H9 (cell line): ENCODE data around the gene AKNA. TPM values are rescaled to one million over a fixed set of nuclear protein-coding genes. Genes with fewer than 3 reads are reported as not detected.

Source experiments
- DNase-seq: peaks from one replicate; pipeline ENCODE4 v3.0.0-alpha.2; 2017
- H2AFZ ChIP-seq: one replicate; pipeline ENCODE4 v1.6.1; 2013; ENCODE audit warnings: mild to moderate bottlenecking, low read length, control low read depth, moderate library complexity
- H2AK5ac ChIP-seq: 2 replicates; pipeline ENCODE4 v1.6.1; 2013; ENCODE audit warnings: low read length, control low read depth, mixed read lengths; ENCODE audit not compliant: insufficient read length
- H2BK120ac ChIP-seq: one replicate; pipeline ENCODE4 v1.6.1; 2013; ENCODE audit warnings: low read depth, mild to moderate bottlenecking, low read length, control low read depth, inconsistent platforms; ENCODE audit not compliant: poor library complexity, severe bottlenecking
- H2BK12ac ChIP-seq: 2 replicates; pipeline ENCODE4 v1.6.1; 2013; ENCODE audit warnings: low read length, control low read depth, mixed read lengths, low read depth; ENCODE audit not compliant: insufficient read length
- H2BK15ac ChIP-seq: 2 replicates; pipeline ENCODE4 v1.6.1; 2013; ENCODE audit warnings: low read depth, low read length, control low read depth
- H2BK20ac ChIP-seq: one replicate; pipeline ENCODE4 v1.6.1; 2013; ENCODE audit warnings: low read depth, mild to moderate bottlenecking, low read length, control low read depth, inconsistent platforms; ENCODE audit not compliant: poor library complexity, severe bottlenecking
- H2BK5ac ChIP-seq: 2 replicates; pipeline ENCODE4 v1.6.1; 2013; ENCODE audit warnings: low read length, control low read depth, mixed read lengths; ENCODE audit not compliant: insufficient read length
- H3K14ac ChIP-seq: 2 replicates; pipeline ENCODE4 v1.6.1; 2013; ENCODE audit warnings: low read length, control low read depth; ENCODE audit not compliant: insufficient read depth
- H3K18ac ChIP-seq: 2 replicates; pipeline ENCODE4 v1.6.1; 2013; ENCODE audit warnings: low read depth, mild to moderate bottlenecking, mixed read lengths, low read length, control low read depth; ENCODE audit not compliant: insufficient read length
- H3K23ac ChIP-seq: 2 replicates; pipeline ENCODE4 v1.6.1; 2013; ENCODE audit warnings: low read length, control low read depth, mixed read lengths, low read depth; ENCODE audit not compliant: insufficient read length
- H3K23me2 ChIP-seq: 2 replicates; pipeline ENCODE4 v1.6.1; 2013; ENCODE audit warnings: low read depth, mild to moderate bottlenecking, mixed read lengths, low read length, control low read depth; ENCODE audit not compliant: insufficient read length, poor library complexity, severe bottlenecking
- H3K27ac ChIP-seq: 2 replicates; pipeline ENCODE4 v1.5.1; 2013; ENCODE audit warnings: low read length, control low read depth, mixed read lengths, low read depth; ENCODE audit not compliant: insufficient read length
- H3K27me3 ChIP-seq: 2 replicates; pipeline ENCODE4 v1.6.1; 2013; ENCODE audit warnings: low read length, control low read depth, inconsistent platforms; ENCODE audit not compliant: insufficient read depth
- H3K4ac ChIP-seq: 2 replicates; pipeline ENCODE4 v1.6.1; 2013; ENCODE audit warnings: low read depth, mild to moderate bottlenecking, control low read depth, inconsistent platforms, low read length, moderate library complexity
- H3K4me1 ChIP-seq: 2 replicates; pipeline ENCODE4 v1.6.1; 2013; ENCODE audit warnings: low read length, control low read depth, inconsistent platforms; ENCODE audit not compliant: insufficient read depth
- H3K4me2 ChIP-seq: 2 replicates; pipeline ENCODE4 v1.6.1; 2013; ENCODE audit warnings: low read length, control low read depth, mixed read lengths; ENCODE audit not compliant: insufficient read length, insufficient read depth
- H3K56ac ChIP-seq: 2 replicates; pipeline ENCODE4 v1.6.1; 2013; ENCODE audit warnings: low read depth, mild to moderate bottlenecking, mixed read lengths, low read length, control low read depth; ENCODE audit not compliant: insufficient read length
- H3K79me1 ChIP-seq: 2 replicates; pipeline ENCODE4 v1.6.1; 2013; ENCODE audit warnings: low read depth, mild to moderate bottlenecking, moderate library complexity, low read length, control low read depth, inconsistent platforms; ENCODE audit not compliant: insufficient read depth, poor library complexity, severe bottlenecking
- H3K79me2 ChIP-seq: 2 replicates; pipeline ENCODE4 v1.6.1; 2013; ENCODE audit warnings: low read length, control low read depth, inconsistent platforms; ENCODE audit not compliant: insufficient read depth
- H3K9ac ChIP-seq: 2 replicates; pipeline ENCODE4 v1.6.1; 2013; ENCODE audit warnings: low read length, control low read depth, mixed read lengths; ENCODE audit not compliant: insufficient read length; ENCODE audit errors: extremely low read depth
- H3K9me3 ChIP-seq: one replicate; pipeline ENCODE4 v1.6.1; 2013; ENCODE audit warnings: low read depth, low read length, inconsistent platforms; ENCODE audit not compliant: control insufficient read depth
- H3T11ph ChIP-seq: one replicate; pipeline ENCODE4 v1.6.1; 2013; ENCODE audit warnings: mild to moderate bottlenecking, low read length, control low read depth, inconsistent platforms
- H4K20me1 ChIP-seq: one replicate; pipeline ENCODE4 v1.6.1; 2013; ENCODE audit not compliant: control insufficient read depth, insufficient read length, insufficient read depth
- H4K5ac ChIP-seq: 2 replicates; pipeline ENCODE4 v1.6.1; 2013; ENCODE audit warnings: low read depth, mild to moderate bottlenecking, mixed read lengths, low read length, control low read depth; ENCODE audit not compliant: insufficient read length
- H4K8ac ChIP-seq: replicated peaks from 2 replicates; pipeline ENCODE4 v1.6.1; 2013; ENCODE audit warnings: low read length, control low read depth, mixed read lengths, low read depth; ENCODE audit not compliant: insufficient read length
- H4K91ac ChIP-seq: 2 replicates; pipeline ENCODE4 v1.6.1; 2013; ENCODE audit warnings: low read depth, mild to moderate bottlenecking, moderate library complexity, mixed read lengths, low read length, control low read depth; ENCODE audit not compliant: insufficient read length
- H3K27ac Mint-ChIP-seq, 3 experiments: 2 replicates in 2 of 3; 3 replicates in 1 of 3; pipeline ENCODE4 v1.8.0; 2020 to 2021; ENCODE audit warnings: mixed read lengths in 3 of 3, mild to moderate bottlenecking in 1 of 3, moderate library complexity in 1 of 3
- H3K27me3 Mint-ChIP-seq: 2 replicates; pipeline ENCODE4 v1.8.0; 2021; ENCODE audit warnings: low read depth, mild to moderate bottlenecking, moderate library complexity, mixed read lengths
- H3K36me3 Mint-ChIP-seq, 3 experiments: 2 replicates in 2 of 3; 3 replicates in 1 of 3; pipeline ENCODE4 v1.8.0; 2020 to 2021; ENCODE audit warnings: low read depth in 3 of 3, mixed read lengths in 3 of 3; ENCODE audit not compliant: insufficient read depth in 1 of 3
- H3K4me1 Mint-ChIP-seq, 2 experiments: 2 replicates each; pipeline ENCODE4 v1.8.0; 2020; ENCODE audit warnings: mixed read lengths in 2 of 2
- H3K4me3 Mint-ChIP-seq, 2 experiments: 2 replicates in 1 of 2; 3 replicates in 1 of 2; pipeline ENCODE4 v1.8.0; 2020 to 2021; ENCODE audit warnings: mild to moderate bottlenecking in 2 of 2, mixed read lengths in 2 of 2, moderate library complexity in 1 of 2
- H3K9me3 Mint-ChIP-seq, 2 experiments: 2 replicates in 1 of 2; 3 replicates in 1 of 2; pipeline ENCODE4 v1.8.0; 2020; ENCODE audit warnings: mild to moderate bottlenecking in 2 of 2, mixed read lengths in 2 of 2, moderate library complexity in 1 of 2
- CTCF ChIP-seq: fragments of 200-600 bp; sonication (generic); conservative IDR thresholded peaks from 3 replicates; pipeline ENCODE4 v1.8.0; 2021; ENCODE audit warnings: antibody characterized with exemption, mild to moderate bottlenecking
- WGBS: extraction: QIAGEN DNeasy Blood & Tissue Kit; methylation state at CpG from one replicate; pipeline ENCODE4 v1.1.7; 2013; ENCODE audit warnings: missing lambda C conversion rate, low lambda C conversion rate, mixed read lengths; ENCODE audit not compliant: insufficient read length; ENCODE audit errors: extremely low coverage; 5-methylcytosine and 5-hydroxymethylcytosine counted together
- total RNA-seq: library from RNA; stranded (reverse); gene quantifications from 2 replicates; pipeline ENCODE4 v1.2.1, GENCODE V29; 2021

The AKNA gene
- total RNA-seq, 1 experiment from 2014 or later, result 19.7 TPM

- H3K4me3 Mint-ChIP-seq, result no peak overlapping the region
- no peak overlapping the region for H3K23ac ChIP-seq
- H3K56ac ChIP-seq, result no peak overlapping the region
- H3K4me1 ChIP-seq, result no peaks in the 10 kb centered on the region
- H2BK120ac ChIP-seq, result no peak overlapping the region
- no peak overlapping the region for H3T11ph ChIP-seq
- H3K23me2 ChIP-seq, result no peaks in the 10 kb centered on the region
- peaks cover 0 to 7% (median 0%) of the 10 kb centered on the region in 3 experiments; a peak in 3 of 7 replicates for H3K36me3 Mint-ChIP-seq
- no peak overlapping the region for H4K5ac ChIP-seq
- no peak overlapping the region for H2BK5ac ChIP-seq
- no peak overlapping the region for H2AFZ ChIP-seq
- DNase-seq, result no peak
- no peaks in the 10 kb centered on the region for H4K20me1 ChIP-seq
- no peak overlapping the region for H3K18ac ChIP-seq
- no peaks in the 10 kb centered on the region for H3K9me3 ChIP-seq
- no peak overlapping the region for H2BK12ac ChIP-seq
- H4K8ac ChIP-seq, result no peak overlapping the region
- no peak overlapping the region for H3K9ac ChIP-seq
- no peak overlapping the region for H3K14ac ChIP-seq
- H3K4me2 ChIP-seq, result no peak overlapping the region
- no peak overlapping the region for H3K4ac ChIP-seq
- H3K79me1 ChIP-seq, result no peaks in the 10 kb centered on the region
- no peak overlapping the region for H2BK20ac ChIP-seq
- H3K27me3 ChIP-seq, result no peaks in the 10 kb centered on the region
- H3K27ac Mint-ChIP-seq, result no peak overlapping the region
- H3K27me3 Mint-ChIP-seq, result no peaks in the 10 kb centered on the region; the same call in none of the 2 replicates
- no peak overlapping the region for H2BK15ac ChIP-seq
- no peaks in the 10 kb centered on the region for H3K79me2 ChIP-seq
- no peaks in the 10 kb centered on the region for H3K9me3 Mint-ChIP-seq
- no peak overlapping the region for H2AK5ac ChIP-seq
- no peak for TF ChIP-seq CTCF
- no CpG with 5 or more reads among the region's 8 CpGs for WGBS
- H3K27ac ChIP-seq, result no peak overlapping the region
- H3K4me1 Mint-ChIP-seq, result peaks cover 0 to 5% of the 10 kb centered on the region in 2 experiments; a peak in 3 of 4 replicates
- no peak overlapping the region for H4K91ac ChIP-seq
These were observed 75.3 kb downstream of the AKNA start for GRCh38 chr9:114312513-114312875.
